HEK293T (cell line): ENCODE measurements around the gene GPR18.

Experiments
- CTCF ChIA-PET: fragments of 350-600 bp; formaldehyde crosslinking; extraction: SDS; loops from one replicate; lab custom pipeline; 2021; ENCODE audit warnings: antibody characterized with exemption, inconsistent platforms; lab: Yijun Ruan, JAX
- POLR2A ChIA-PET: fragments of 350-600 bp; formaldehyde crosslinking; extraction: SDS; loops from one replicate; lab custom pipeline; 2020; ENCODE audit warnings: antibody characterized with exemption, inconsistent platforms; lab: Yijun Ruan, JAX
- DNase-seq: peaks from one replicate; pipeline ENCODE4 v3.0.0; 2012; ENCODE audit warnings: mixed read lengths; ENCODE audit errors: extremely low spot score
- ARNT ChIP-seq: fragments of 450-650 bp; IDR thresholded peaks from 2 replicates; pipeline ENCODE4 v1.6.1; 2017; ENCODE audit warnings: mild to moderate bottlenecking
- BHLHE40 ChIP-seq: fragments of 450-650 bp; IDR thresholded peaks from 2 replicates; pipeline ENCODE4 v1.6.1; 2016; ENCODE audit warnings: mild to moderate bottlenecking, moderate library complexity, borderline replicate concordance
- CTBP1 ChIP-seq: fragments of 450-650 bp; IDR thresholded peaks from 2 replicates; pipeline ENCODE4 v1.6.1; 2016; ENCODE audit warnings: borderline replicate concordance
- ELF4 ChIP-seq: fragments of 450-650 bp; IDR thresholded peaks from 2 replicates; pipeline ENCODE4 v1.6.1; 2017; ENCODE audit warnings: antibody characterized with exemption
- FOXA1 ChIP-seq: fragments of 450-650 bp; IDR thresholded peaks from 2 replicates; pipeline ENCODE4 v1.6.1; 2016; ENCODE audit warnings: mild to moderate bottlenecking
- FOXK2 ChIP-seq: fragments of 450-650 bp; IDR thresholded peaks from 2 replicates; pipeline ENCODE4 v1.6.1; 2016; ENCODE audit warnings: mild to moderate bottlenecking
- FOXM1 ChIP-seq: fragments of 450-650 bp; IDR thresholded peaks from 2 replicates; pipeline ENCODE4 v1.6.1; 2017; ENCODE audit warnings: mild to moderate bottlenecking, borderline replicate concordance
- HDGF ChIP-seq: fragments of 450-650 bp; IDR thresholded peaks from 2 replicates; pipeline ENCODE4 v1.6.1; 2017; ENCODE audit warnings: antibody characterized with exemption, borderline replicate concordance
- L3MBTL2 ChIP-seq: fragments of 450-650 bp; conservative IDR thresholded peaks from 2 replicates; pipeline ENCODE4 v1.6.1; 2016; ENCODE audit warnings: mild to moderate bottlenecking
- LEF1 ChIP-seq: fragments of 450-650 bp; IDR thresholded peaks from 2 replicates; pipeline ENCODE4 v1.6.1; 2017; ENCODE audit warnings: mild to moderate bottlenecking, borderline replicate concordance
- NFRKB ChIP-seq: fragments of 450-650 bp; IDR thresholded peaks from 2 replicates; pipeline ENCODE4 v1.6.1; 2016; ENCODE audit warnings: mild to moderate bottlenecking, moderate library complexity
- SP1 ChIP-seq: fragments of 450-650 bp; IDR thresholded peaks from 2 replicates; pipeline ENCODE4 v1.6.1; 2017
- SUZ12 ChIP-seq: fragments of 450-650 bp; IDR thresholded peaks from 2 replicates; pipeline ENCODE4 v1.6.1; 2016; ENCODE audit warnings: mild to moderate bottlenecking
- TARDBP ChIP-seq: fragments of 450-650 bp; IDR thresholded peaks from 2 replicates; pipeline ENCODE4 v1.6.1; 2016
- ZNF384 ChIP-seq: fragments of 450-650 bp; IDR thresholded peaks from 2 replicates; pipeline ENCODE4 v1.6.1; 2016
- TF ChIP-seq, protein P1 (sequence below): fragments of 450-650 bp; IDR thresholded peaks from 2 replicates; pipeline ENCODE4 v1.6.1; 2016

Gene GPR18

DNA sequence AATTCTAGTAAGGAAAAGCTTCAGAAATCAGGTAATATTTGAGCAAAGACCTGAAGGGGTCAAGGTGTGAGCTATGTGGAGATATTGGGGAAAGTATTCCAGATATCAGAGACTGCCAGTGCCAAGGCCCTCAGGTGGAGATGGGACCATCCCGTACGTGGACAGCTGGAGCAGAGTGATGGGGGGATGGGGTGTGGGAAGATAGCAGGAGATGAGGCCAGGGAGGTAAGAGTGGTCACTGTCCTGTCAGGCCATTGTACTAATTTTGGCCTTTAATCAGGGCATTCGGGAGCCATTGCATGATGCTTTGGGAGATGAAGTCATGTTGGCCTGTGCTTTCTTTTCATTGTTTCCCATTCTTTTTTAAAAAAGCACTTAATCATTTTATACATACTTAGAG lies 13.1 kb upstream of the GPR18 start:
- no peak for DNase-seq
- ChIA-PET POLR2A (no interaction called here), CTCF (interaction anchor here (2.9 to 3.4 kb wide), 2 partner anchors 95 to 165 kb away, joined by 15 to 17 read pairs; no protein-coding TSS in a partner anchor)
- TF ChIP-seq HDGF, result no peak
- TF ChIP-seq ZNF384, result no peak
- TF ChIP-seq ARNT, result no peak
- TF ChIP-seq LEF1, result no peak

DNA sequence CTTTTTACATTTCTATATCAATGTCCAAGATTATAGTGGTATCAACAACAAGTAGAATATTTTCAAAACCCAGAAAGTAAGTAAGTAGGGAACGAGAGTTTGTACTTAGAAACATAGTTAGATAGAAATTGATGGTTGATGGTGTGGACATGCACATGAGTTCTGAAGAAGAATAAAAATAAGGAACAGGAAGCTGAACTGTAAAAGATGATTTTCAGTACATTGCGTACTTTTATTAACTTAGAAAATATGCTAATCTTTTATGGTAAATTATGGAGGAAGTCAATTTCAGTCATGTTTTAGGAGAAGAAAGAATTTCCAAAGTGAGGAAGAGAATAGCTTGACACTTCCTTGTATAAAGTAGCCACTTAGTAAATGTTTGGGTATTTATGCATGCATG lies 12.3 kb upstream of the GPR18 start:
- no peak for TF ChIP-seq FOXM1
- no peak for TF ChIP-seq SUZ12
- no peak for TF ChIP-seq LEF1
- no peak for TF ChIP-seq ELF4
- no peak for TF ChIP-seq CTBP1
- no peak for TF ChIP-seq SP1
- TF ChIP-seq L3MBTL2, result no peak
- no peak for TF ChIP-seq ZNF384
- no peak for TF ChIP-seq HDGF
- no peak for TF ChIP-seq FOXK2
- no peak for TF ChIP-seq BHLHE40
- TF ChIP-seq ARNT, result no peak
- no peak for TF ChIP-seq NFRKB
- TF ChIP-seq TARDBP, result no peak
- TF ChIP-seq FOXA1, result no peak
- CTCF ChIA-PET, result interaction anchor here (1.3 to 3.4 kb wide), 3 partner anchors 10 to 166 kb away, joined by 3 to 17 read pairs (median 15); no protein-coding TSS in a partner anchor
- POLR2A ChIA-PET, result no interaction called here
- no peak for DNase-seq

DNA sequence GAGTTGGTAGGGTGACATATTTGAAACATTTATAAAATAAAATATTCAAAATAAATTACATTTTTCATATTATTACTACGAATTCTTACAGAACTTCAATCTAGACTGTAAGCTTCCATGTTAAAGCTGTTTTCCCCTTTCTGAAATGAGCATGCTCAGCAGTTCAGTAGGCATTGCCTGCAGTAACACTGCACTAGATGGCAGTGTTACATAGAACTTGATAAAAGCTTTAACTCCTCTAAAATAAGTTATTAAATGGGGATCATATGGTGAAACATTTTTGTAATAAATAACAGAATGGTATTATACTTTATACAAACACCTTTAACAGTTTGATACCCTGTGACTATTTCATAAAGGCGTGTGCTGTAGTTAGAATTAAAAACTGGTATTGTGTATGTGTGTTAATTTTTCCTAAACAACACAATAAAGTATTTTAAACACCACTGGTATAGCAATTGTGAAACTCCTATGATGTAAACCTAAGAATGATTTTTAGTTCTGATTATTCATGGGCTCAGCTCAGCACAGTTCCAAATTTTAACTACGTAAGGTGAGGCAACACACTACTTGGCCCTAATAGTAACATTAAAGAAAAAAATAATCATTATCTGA lies 11.6 kb upstream of the GPR18 start:
- ChIA-PET CTCF (interaction anchor here (1.3 to 3.4 kb wide), 3 partner anchors 11 to 167 kb away, joined by 3 to 17 read pairs (median 15); no protein-coding TSS in a partner anchor), POLR2A (interaction anchor here (1.1 kb wide), 1 partner anchor 72 kb away, joined by 3 read pairs; no protein-coding TSS in a partner anchor)
- DNase-seq, result no peak
- no peak for TF ChIP-seq TARDBP
- no peak for TF ChIP-seq SUZ12
- TF ChIP-seq FOXK2, result no peak
- no peak for TF ChIP-seq L3MBTL2
- no peak for TF ChIP-seq FOXM1
- no peak for TF ChIP-seq CTBP1
- no peak for TF ChIP-seq ARNT
- no peak for TF ChIP-seq ELF4
- TF ChIP-seq LEF1, result no peak
- no peak for TF ChIP-seq NFRKB
- no peak for TF ChIP-seq HDGF
- no peak for TF ChIP-seq FOXA1
- TF ChIP-seq, protein P1, sequence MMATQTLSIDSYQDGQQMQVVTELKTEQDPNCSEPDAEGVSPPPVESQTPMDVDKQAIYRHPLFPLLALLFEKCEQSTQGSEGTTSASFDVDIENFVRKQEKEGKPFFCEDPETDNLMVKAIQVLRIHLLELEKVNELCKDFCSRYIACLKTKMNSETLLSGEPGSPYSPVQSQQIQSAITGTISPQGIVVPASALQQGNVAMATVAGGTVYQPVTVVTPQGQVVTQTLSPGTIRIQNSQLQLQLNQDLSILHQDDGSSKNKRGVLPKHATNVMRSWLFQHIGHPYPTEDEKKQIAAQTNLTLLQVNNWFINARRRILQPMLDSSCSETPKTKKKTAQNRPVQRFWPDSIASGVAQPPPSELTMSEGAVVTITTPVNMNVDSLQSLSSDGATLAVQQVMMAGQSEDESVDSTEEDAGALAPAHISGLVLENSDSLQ, result no peak
- no peak for TF ChIP-seq ZNF384

DNA sequence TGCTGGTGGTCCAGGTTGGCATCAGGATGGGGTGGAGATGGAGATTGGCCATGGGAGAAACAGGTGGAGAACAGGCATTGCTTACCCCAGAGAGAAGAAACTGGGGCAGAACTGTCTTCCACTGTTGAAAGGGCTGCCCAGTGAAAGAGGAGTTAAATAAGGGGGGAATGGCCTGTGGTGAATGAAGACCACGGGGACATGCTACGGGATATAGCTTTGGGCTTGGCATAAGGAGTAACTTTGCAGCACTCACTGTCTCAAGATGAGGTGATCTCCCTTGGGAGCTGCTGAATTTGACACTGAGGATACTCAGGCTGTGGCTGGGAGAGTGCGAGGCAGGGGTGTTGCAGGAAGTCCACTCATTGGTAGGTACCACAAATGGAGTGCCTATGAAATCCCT lies 10.6 kb upstream of the GPR18 start:
- ChIA-PET POLR2A (interaction anchor here (1.1 kb wide), 1 partner anchor 71 kb away, joined by 3 read pairs; no protein-coding TSS in a partner anchor), CTCF (interaction anchor here (2.9 to 3.4 kb wide), 2 partner anchors 93 to 167 kb away, joined by 15 to 17 read pairs; no protein-coding TSS in a partner anchor)
- TF ChIP-seq SP1, result no peak
- no peak for TF ChIP-seq FOXK2
- no peak for DNase-seq

DNA sequence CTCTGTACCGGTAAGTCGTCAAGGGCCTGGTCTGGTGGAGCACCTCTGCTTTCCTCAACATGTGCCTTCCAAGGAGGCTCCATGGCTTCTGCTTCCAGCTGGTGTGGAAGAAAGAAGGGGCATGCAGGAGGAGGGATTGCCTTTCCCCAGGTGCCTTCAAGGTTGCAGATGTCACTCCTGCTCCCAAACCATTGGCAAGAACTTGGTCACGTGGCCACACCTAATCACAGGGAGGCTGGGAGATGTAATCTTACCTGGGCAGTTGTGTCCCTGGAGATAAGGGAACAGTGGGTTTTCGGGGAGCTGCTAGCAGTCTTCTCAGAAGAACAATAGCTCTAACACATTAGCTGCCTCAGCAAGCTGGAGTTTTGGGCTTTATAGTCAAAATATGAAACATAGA lies 9.7 kb upstream of the GPR18 start:
- POLR2A ChIA-PET, result interaction anchor here (3.0 kb wide), 1 partner anchor 67 kb away, joined by 12 read pairs; the partner anchor contains the start of gene UBAC2
- no peak for TF ChIP-seq FOXM1
- no peak for TF ChIP-seq ELF4
- no peak for TF ChIP-seq FOXK2
- TF ChIP-seq NFRKB, result no peak
- no peak for TF ChIP-seq L3MBTL2
- no peak for TF ChIP-seq BHLHE40
- no peak for DNase-seq
- CTCF ChIA-PET, result interaction anchor here (1.0 to 1.2 kb wide), 2 partner anchors 62 to 92 kb away, joined by 3 to 6 read pairs; no protein-coding TSS in a partner anchor

DNA sequence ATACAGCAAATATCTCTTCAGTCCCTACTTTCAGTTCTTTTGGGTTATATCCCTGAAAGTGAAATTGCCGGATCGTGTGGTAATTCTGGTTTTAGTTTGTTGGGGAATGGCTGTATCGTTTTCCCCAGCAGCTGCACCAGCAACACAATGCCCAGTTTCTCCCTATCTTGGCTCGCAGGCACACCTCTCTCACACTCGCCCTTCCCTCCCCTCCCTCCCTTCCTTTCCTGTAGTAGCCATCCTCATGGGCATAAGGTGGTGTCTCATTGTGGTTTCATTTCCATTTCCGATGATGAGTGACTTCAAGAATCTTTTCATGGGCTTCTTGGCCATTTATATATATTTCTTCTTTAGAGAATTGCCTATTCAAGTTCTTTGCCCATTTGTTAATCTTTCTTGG lies 8.6 kb upstream of the GPR18 start:
- POLR2A ChIA-PET, result interaction anchor here (3.0 kb wide), 1 partner anchor 66 kb away, joined by 12 read pairs; the partner anchor contains the start of gene UBAC2
- no peak for DNase-seq
- no peak for TF ChIP-seq SUZ12
- no peak for TF ChIP-seq FOXM1
- no peak for TF ChIP-seq HDGF
- no peak for TF ChIP-seq CTBP1
- TF ChIP-seq SP1, result no peak
- no peak for TF ChIP-seq ELF4
- TF ChIP-seq, protein P1, result no peak
- TF ChIP-seq NFRKB, result no peak
- TF ChIP-seq TARDBP, result no peak
- TF ChIP-seq FOXK2, result no peak
- TF ChIP-seq BHLHE40, result no peak
- no peak for TF ChIP-seq FOXA1
- TF ChIP-seq ARNT, result no peak

More for the DNA sequence above, 8.6 kb upstream of the GPR18 start:
- CTCF ChIA-PET, result interaction anchor here (0.6 to 1.3 kb wide), 8 partner anchors 15 to 216 kb away, joined by 3 to 29 read pairs (median 4); no protein-coding TSS in a partner anchor
